Measurements from ENCODE around the gene LMX1B. TPM values are rescaled to one million over a fixed set of nuclear protein-coding genes. Genes with fewer than 3 reads are reported as not detected.

Gene LMX1B
- total RNA-seq, 1 experiment from 2014 or later, result 11.3 TPM

DNA sequence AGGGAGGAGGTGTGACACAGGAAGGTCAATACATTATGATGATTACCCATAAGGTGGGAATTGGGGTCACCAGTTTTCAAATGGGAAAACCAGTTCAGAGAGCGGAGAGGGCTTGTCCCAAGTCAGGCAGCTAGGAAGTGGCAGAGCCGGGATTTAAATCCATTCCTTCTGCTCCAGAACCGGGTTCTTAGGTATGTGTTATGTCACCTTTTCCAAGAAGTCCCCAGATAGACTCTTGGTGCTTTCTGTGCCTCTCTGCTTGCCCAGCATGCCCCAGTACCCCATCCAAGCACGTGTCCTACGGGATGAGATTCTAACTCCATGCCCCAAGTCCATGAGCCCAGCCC, 69.9 kb downstream of the LMX1B start:
- Histone ChIP-seq H3K27me3 (ENCODE audit: insufficient read depth, low read length) (no peaks in the 10 kb centered on the region), H4K20me1 (ENCODE audit: insufficient read depth) (no peaks in the 10 kb centered on the region), H3K9me3 (ENCODE audit: control insufficient read depth in 1 of 2, insufficient read depth in 1 of 2, low read depth in 1 of 2, low read length in 2 of 2) (no peaks in the 10 kb centered on the region), H2AFZ (ENCODE audit: low read depth, low read length, poor library complexity, severe bottlenecking) (no peak overlapping the region), H3K27ac (ENCODE audit: low read depth, low read length) (no peak overlapping the region), H3K9me2 (ENCODE audit: insufficient read depth) (no peaks in the 10 kb centered on the region), H3K4me3 (replicated peaks in 1 of 2; ENCODE audit: low read depth in 1 of 2, low read length in 2 of 2) (no peak overlapping the region), H3K9ac (ENCODE audit: low read length) (no peak overlapping the region), H3K4me1 (ENCODE audit: control insufficient read depth in 1 of 2, insufficient read depth in 2 of 2, low read length in 2 of 2) (no peaks in the 10 kb centered on the region; a peak in 1 of 4 replicates), H3K36me3 (ENCODE audit: control insufficient read depth in 1 of 2, insufficient read depth in 2 of 2, low read length in 2 of 2) (no peaks in the 10 kb centered on the region), H3K4me2 (ENCODE audit: low read length) (no peak overlapping the region), H3K79me2 (ENCODE audit: insufficient read depth, low read length) (no peaks in the 10 kb centered on the region)
- no peak for ATAC-seq
- ChIA-PET RAD21 (ENCODE audit: low non-redundant PET in 1 of 2, low total read pairs in 2 of 2, uncharacterized antibody in 2 of 2, unreplicated experiment in 2 of 2) (no interaction called here), POLR2A (no interaction called here), CTCF (no interaction called here)
- DNase-seq (ENCODE audit: low read depth, low spot score), result no peak
- intact Hi-C loops (cut with micrococcal nuclease), result no loop called here
- TF ChIP-seq CBX3 (IDR thresholded peaks at IDR 0.05; ENCODE audit: low read depth) (no peak), ZNF274 (IDR thresholded peaks at IDR 0.05; ENCODE audit: low read depth, low read length) (no peak), FOSL1 (IDR thresholded peaks at IDR 0.05; ENCODE audit: low read depth) (no peak), POLR2A (IDR thresholded peaks at IDR 0.05; ENCODE audit: borderline replicate concordance, extremely low read depth, insufficient read depth, insufficient read length) (no peak), EZH2 (IDR thresholded peaks at IDR 0.05) (no peak), JUND (IDR thresholded peaks at IDR 0.05) (no peak), EGR1 (IDR thresholded peaks at IDR 0.05; ENCODE audit: low read depth) (no peak), RAD21 (IDR thresholded peaks at IDR 0.05; ENCODE audit: low read depth) (no peak), YY1 (IDR thresholded peaks at IDR 0.05; ENCODE audit: extremely low read depth, insufficient replicate concordance, low read depth, low read length) (no peak)
- TF ChIP-seq, protein P1, sequence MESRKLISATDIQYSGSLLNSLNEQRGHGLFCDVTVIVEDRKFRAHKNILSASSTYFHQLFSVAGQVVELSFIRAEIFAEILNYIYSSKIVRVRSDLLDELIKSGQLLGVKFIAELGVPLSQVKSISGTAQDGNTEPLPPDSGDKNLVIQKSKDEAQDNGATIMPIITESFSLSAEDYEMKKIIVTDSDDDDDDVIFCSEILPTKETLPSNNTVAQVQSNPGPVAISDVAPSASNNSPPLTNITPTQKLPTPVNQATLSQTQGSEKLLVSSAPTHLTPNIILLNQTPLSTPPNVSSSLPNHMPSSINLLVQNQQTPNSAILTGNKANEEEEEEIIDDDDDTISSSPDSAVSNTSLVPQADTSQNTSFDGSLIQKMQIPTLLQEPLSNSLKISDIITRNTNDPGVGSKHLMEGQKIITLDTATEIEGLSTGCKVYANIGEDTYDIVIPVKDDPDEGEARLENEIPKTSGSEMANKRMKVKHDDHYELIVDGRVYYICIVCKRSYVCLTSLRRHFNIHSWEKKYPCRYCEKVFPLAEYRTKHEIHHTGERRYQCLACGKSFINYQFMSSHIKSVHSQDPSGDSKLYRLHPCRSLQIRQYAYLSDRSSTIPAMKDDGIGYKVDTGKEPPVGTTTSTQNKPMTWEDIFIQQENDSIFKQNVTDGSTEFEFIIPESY (IDR thresholded peaks at IDR 0.05; ENCODE audit: extremely low read depth, insufficient replicate concordance, low read length), result no peak
- TF ChIP-seq, protein P2, sequence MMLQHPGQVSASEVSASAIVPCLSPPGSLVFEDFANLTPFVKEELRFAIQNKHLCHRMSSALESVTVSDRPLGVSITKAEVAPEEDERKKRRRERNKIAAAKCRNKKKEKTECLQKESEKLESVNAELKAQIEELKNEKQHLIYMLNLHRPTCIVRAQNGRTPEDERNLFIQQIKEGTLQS (IDR thresholded peaks at IDR 0.05), result no peak
- TF ChIP-seq, protein P3, sequence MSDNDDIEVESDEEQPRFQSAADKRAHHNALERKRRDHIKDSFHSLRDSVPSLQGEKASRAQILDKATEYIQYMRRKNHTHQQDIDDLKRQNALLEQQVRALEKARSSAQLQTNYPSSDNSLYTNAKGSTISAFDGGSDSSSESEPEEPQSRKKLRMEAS (IDR thresholded peaks at IDR 0.05), result no peak
- BruUV-seq (replicated peaks), result no TSS peak

Data from HCT116 (cell line).